ENCODE results near the gene SNRPD2.

GRCh38 chr19:45691516-45692186 lies at the start of gene SNRPD2:
- TF ChIP-seq, protein P1, sequence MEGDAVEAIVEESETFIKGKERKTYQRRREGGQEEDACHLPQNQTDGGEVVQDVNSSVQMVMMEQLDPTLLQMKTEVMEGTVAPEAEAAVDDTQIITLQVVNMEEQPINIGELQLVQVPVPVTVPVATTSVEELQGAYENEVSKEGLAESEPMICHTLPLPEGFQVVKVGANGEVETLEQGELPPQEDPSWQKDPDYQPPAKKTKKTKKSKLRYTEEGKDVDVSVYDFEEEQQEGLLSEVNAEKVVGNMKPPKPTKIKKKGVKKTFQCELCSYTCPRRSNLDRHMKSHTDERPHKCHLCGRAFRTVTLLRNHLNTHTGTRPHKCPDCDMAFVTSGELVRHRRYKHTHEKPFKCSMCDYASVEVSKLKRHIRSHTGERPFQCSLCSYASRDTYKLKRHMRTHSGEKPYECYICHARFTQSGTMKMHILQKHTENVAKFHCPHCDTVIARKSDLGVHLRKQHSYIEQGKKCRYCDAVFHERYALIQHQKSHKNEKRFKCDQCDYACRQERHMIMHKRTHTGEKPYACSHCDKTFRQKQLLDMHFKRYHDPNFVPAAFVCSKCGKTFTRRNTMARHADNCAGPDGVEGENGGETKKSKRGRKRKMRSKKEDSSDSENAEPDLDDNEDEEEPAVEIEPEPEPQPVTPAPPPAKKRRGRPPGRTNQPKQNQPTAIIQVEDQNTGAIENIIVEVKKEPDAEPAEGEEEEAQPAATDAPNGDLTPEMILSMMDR (optimal IDR thresholded peaks at IDR 0.05 in 1 of 3, IDR thresholded peaks at IDR 0.05 in 1 of 3, conservative IDR thresholded peaks at IDR 0.05 in 1 of 3; ENCODE audit: extremely low read depth in 1 of 3, insufficient read depth in 2 of 3, low read length in 3 of 3) = no peak
- TF ChIP-seq EZH2 (IDR thresholded peaks at IDR 0.05; ENCODE audit: low read length) = no peak

All from keratinocyte (primary cell).